HEK293 (cell line): Measurements from ENCODE around the gene FOXN3.

Experiments used
- CTCF ChIA-PET: fragments of 350-600 bp; formaldehyde crosslinking; extraction: SDS; loops from one replicate; lab custom pipeline; 2021; ENCODE audit warnings: antibody characterized with exemption; lab: Yijun Ruan, JAX
- POLR2A ChIA-PET: fragments of 300-600 bp; formaldehyde crosslinking; extraction: SDS; loops from one replicate; lab custom pipeline; 2020; ENCODE audit warnings: antibody characterized with exemption, inconsistent platforms; lab: Yijun Ruan, JAX
- H3K27ac ChIP-seq: fragments of 200-500 bp; sonication (Bioruptor generic); 2 replicates; pipeline ENCODE4 v1.5.1; 2014; ENCODE audit warnings: low read depth, low read length, control low read depth, inconsistent platforms; ENCODE audit errors: extremely low read depth
- H3K36me3 ChIP-seq, 2 experiments: fragments of 200-500 bp in 1 of 2; sonication (Bioruptor generic) in 1 of 2; 1 replicate in 1 of 2; 2 replicates in 1 of 2; pipeline ENCODE4 v1.5.1; 2014 to 2017; ENCODE audit warnings: inconsistent platforms in 2 of 2, low read length in 2 of 2; ENCODE audit not compliant: control insufficient read depth in 2 of 2, insufficient read depth in 1 of 2
- H3K4me1 ChIP-seq: fragments of 200-500 bp; sonication (Bioruptor generic); 2 replicates; pipeline ENCODE4 v1.5.1; 2014; ENCODE audit warnings: mild to moderate bottlenecking, low read length, inconsistent platforms; ENCODE audit not compliant: control insufficient read depth, insufficient read depth
- H3K4me3 ChIP-seq: 2 replicates; pipeline ENCODE4 v1.5.1; 2011; ENCODE audit warnings: low read depth, mild to moderate bottlenecking, control low read depth, low read length, moderate library complexity
- H3K9me3 ChIP-seq: fragments of 200-500 bp; sonication (Bioruptor generic); 2 replicates; pipeline ENCODE4 v1.5.1; 2014; ENCODE audit warnings: low read depth, low read length, inconsistent platforms; ENCODE audit not compliant: control insufficient read depth, insufficient read depth
- FEZF1 ChIP-seq: fragments of 450-650 bp; formaldehyde crosslinking; IDR thresholded peaks from 2 replicates; pipeline ENCODE4 v1.5.1; 2016; ENCODE audit warnings: missing biosample characterization, missing genetic modification characterization
- GLIS1 ChIP-seq: fragments of 450-650 bp; formaldehyde crosslinking; IDR thresholded peaks from 2 replicates; pipeline ENCODE4 v1.5.1; 2016; ENCODE audit warnings: missing biosample characterization, missing genetic modification characterization
- KLF1 ChIP-seq: fragments of 450-650 bp; formaldehyde crosslinking; IDR thresholded peaks from 2 replicates; pipeline ENCODE4 v1.5.1; 2016; ENCODE audit warnings: missing biosample characterization, missing genetic modification characterization
- KLF9 ChIP-seq: fragments of 450-650 bp; formaldehyde crosslinking; IDR thresholded peaks from 2 replicates; pipeline ENCODE4 v1.5.1; 2016; ENCODE audit warnings: missing biosample characterization, missing genetic modification characterization, low read depth
- OSR2 ChIP-seq: fragments of 450-650 bp; formaldehyde crosslinking; IDR thresholded peaks from 2 replicates; pipeline ENCODE4 v1.5.1; 2016; ENCODE audit warnings: missing biosample characterization, missing genetic modification characterization
- PRDM6 ChIP-seq: fragments of 450-650 bp; formaldehyde crosslinking; IDR thresholded peaks from 2 replicates; pipeline ENCODE4 v1.5.1; 2017; ENCODE audit warnings: missing biosample characterization, missing genetic modification characterization
- SCRT2 ChIP-seq: fragments of 450-650 bp; formaldehyde crosslinking; IDR thresholded peaks from 2 replicates; pipeline ENCODE4 v1.5.1; 2016; ENCODE audit warnings: missing biosample characterization, missing genetic modification characterization
- SP7 ChIP-seq: fragments of 450-650 bp; formaldehyde crosslinking; IDR thresholded peaks from 2 replicates; pipeline ENCODE4 v1.5.1; 2016; ENCODE audit warnings: missing biosample characterization, missing genetic modification characterization
- ZBTB21 ChIP-seq: fragments of 450-650 bp; formaldehyde crosslinking; IDR thresholded peaks from 2 replicates; pipeline ENCODE4 v1.5.1; 2017; ENCODE audit warnings: missing biosample characterization, missing genetic modification characterization
- ZBTB48 ChIP-seq: fragments of 450-650 bp; formaldehyde crosslinking; IDR thresholded peaks from 2 replicates; pipeline ENCODE4 v1.5.1; 2016; ENCODE audit warnings: missing biosample characterization, missing genetic modification characterization
- ZFHX2 ChIP-seq: fragments of 450-650 bp; formaldehyde crosslinking; conservative IDR thresholded peaks from 2 replicates; pipeline ENCODE4 v1.5.1; 2016; ENCODE audit warnings: missing biosample characterization, missing genetic modification characterization
- ZNF155 ChIP-seq: fragments of 450-650 bp; formaldehyde crosslinking; IDR thresholded peaks from 2 replicates; pipeline ENCODE4 v1.5.1; 2016; ENCODE audit warnings: missing biosample characterization, missing genetic modification characterization
- ZNF169 ChIP-seq: fragments of 450-650 bp; formaldehyde crosslinking; IDR thresholded peaks from 2 replicates; pipeline ENCODE4 v1.5.1; 2016; ENCODE audit warnings: missing biosample characterization, missing genetic modification characterization
- ZNF302 ChIP-seq: fragments of 450-650 bp; formaldehyde crosslinking; IDR thresholded peaks from 2 replicates; pipeline ENCODE4 v1.5.1; 2016; ENCODE audit warnings: missing biosample characterization, missing genetic modification characterization, low read depth
- ZNF391 ChIP-seq: fragments of 450-650 bp; formaldehyde crosslinking; IDR thresholded peaks from 2 replicates; pipeline ENCODE4 v1.5.1; 2016; ENCODE audit warnings: low read depth, missing biosample characterization, missing genetic modification characterization, borderline replicate concordance
- ZNF416 ChIP-seq: fragments of 450-650 bp; formaldehyde crosslinking; IDR thresholded peaks from 2 replicates; pipeline ENCODE4 v1.5.1; 2016; ENCODE audit warnings: missing biosample characterization, missing genetic modification characterization
- ZNF555 ChIP-seq: fragments of 450-650 bp; formaldehyde crosslinking; conservative IDR thresholded peaks from 2 replicates; pipeline ENCODE4 v1.5.1; 2017; ENCODE audit warnings: missing biosample characterization, mild to moderate bottlenecking, missing genetic modification characterization, inconsistent platforms
- ZNF624 ChIP-seq: fragments of 450-650 bp; formaldehyde crosslinking; IDR thresholded peaks from 2 replicates; pipeline ENCODE4 v1.5.1; 2017; ENCODE audit warnings: missing biosample characterization, missing genetic modification characterization
- ZNF639 ChIP-seq: fragments of 450-650 bp; formaldehyde crosslinking; IDR thresholded peaks from 2 replicates; pipeline ENCODE4 v1.5.1; 2016; ENCODE audit warnings: missing biosample characterization, missing genetic modification characterization
- ZNF677 ChIP-seq: fragments of 450-650 bp; IDR thresholded peaks from 2 replicates; pipeline ENCODE4 v1.5.0; 2018; ENCODE audit warnings: missing biosample characterization, mild to moderate bottlenecking, missing genetic modification characterization, moderate library complexity
- ZNF792 ChIP-seq: fragments of 450-650 bp; formaldehyde crosslinking; IDR thresholded peaks from 2 replicates; pipeline ENCODE4 v1.5.1; 2016; ENCODE audit warnings: missing biosample characterization, missing genetic modification characterization
- ZNF837 ChIP-seq: fragments of 450-650 bp; formaldehyde crosslinking; IDR thresholded peaks from 2 replicates; pipeline ENCODE4 v1.5.1; 2016; ENCODE audit warnings: missing biosample characterization, missing genetic modification characterization
- ZXDB ChIP-seq: fragments of 450-650 bp; formaldehyde crosslinking; IDR thresholded peaks from 2 replicates; pipeline ENCODE4 v1.5.1; 2016; ENCODE audit warnings: missing biosample characterization, missing genetic modification characterization
- TF ChIP-seq, protein P1 (sequence below): fragments of 450-650 bp; IDR thresholded peaks from 2 replicates; pipeline ENCODE4 v1.5.1; 2018; ENCODE audit warnings: missing biosample characterization, mild to moderate bottlenecking, missing genetic modification characterization
- TF ChIP-seq, protein P2 (sequence below): fragments of 450-650 bp; formaldehyde crosslinking; optimal IDR thresholded peaks from 2 replicates; pipeline ENCODE3; 2016; ENCODE audit warnings: missing biosample characterization, mild to moderate bottlenecking, missing genetic modification characterization
- TF ChIP-seq, protein P3 (sequence below): fragments of 450-650 bp; IDR thresholded peaks from 2 replicates; pipeline ENCODE4 v1.5.1; 2018; ENCODE audit warnings: missing biosample characterization, missing genetic modification characterization

FOXN3 gene

DNA sequence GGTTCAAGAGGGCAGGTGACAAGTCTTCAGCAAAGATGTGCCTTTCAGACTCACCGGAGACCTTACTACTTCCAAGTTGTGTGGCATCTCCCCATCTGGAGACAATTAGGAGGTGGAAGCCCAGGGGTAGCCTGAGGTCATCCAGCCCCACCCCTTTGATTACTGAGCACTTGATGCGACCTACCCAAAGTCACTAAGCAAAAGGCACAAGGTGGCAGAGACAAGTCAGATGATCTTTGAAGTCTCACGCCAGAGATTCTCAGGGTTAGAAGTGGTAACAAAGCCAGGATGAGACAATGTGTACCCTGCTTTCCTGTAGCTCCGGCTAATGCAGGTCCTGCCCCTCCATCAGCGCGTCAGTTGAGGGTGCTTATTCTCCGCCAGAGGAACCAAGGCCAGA, 1.4 kb upstream of the FOXN3 start:
- TF ChIP-seq PRDM6 (tag by site-specific recombination) (no peak), ZFHX2 (tag by site-specific recombination) (no peak), ZXDB (tag by site-specific recombination) (0 out of 2 replicates have a peak, but pooled peaks have one; percentile 14), SP7 (peak; percentile 69), ZNF416 (tag by site-specific recombination) (no peak), ZNF792 (tag by site-specific recombination) (no peak), KLF1 (tag by site-specific recombination) (peak; percentile 72), ZNF155 (tag by site-specific recombination) (no peak), KLF9 (tag by site-specific recombination) (peak; percentile 48; the same call in 1 of the 2 replicates), GLIS1 (tag by site-specific recombination) (peak; percentile 28; the same call in 1 of the 2 replicates), SCRT2 (tag by site-specific recombination) (no peak)
- TF ChIP-seq, protein P1, sequence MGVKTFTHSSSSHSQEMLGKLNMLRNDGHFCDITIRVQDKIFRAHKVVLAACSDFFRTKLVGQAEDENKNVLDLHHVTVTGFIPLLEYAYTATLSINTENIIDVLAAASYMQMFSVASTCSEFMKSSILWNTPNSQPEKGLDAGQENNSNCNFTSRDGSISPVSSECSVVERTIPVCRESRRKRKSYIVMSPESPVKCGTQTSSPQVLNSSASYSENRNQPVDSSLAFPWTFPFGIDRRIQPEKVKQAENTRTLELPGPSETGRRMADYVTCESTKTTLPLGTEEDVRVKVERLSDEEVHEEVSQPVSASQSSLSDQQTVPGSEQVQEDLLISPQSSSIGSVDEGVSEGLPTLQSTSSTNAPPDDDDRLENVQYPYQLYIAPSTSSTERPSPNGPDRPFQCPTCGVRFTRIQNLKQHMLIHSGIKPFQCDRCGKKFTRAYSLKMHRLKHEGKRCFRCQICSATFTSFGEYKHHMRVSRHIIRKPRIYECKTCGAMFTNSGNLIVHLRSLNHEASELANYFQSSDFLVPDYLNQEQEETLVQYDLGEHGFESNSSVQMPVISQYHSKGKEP, result no peak
- TF ChIP-seq, all 188 proteins: peak for 5
- Histone ChIP-seq H3K4me3 (no peak overlapping the region), H3K27ac (0 out of 2 replicates have a peak overlapping the region, but pooled peaks have one; percentile 95), H3K4me1 (peaks cover 17% of the 10 kb centered on the region), H3K9me3 (no peaks in the 10 kb centered on the region), H3K36me3 (no peaks in the 10 kb centered on the region; a peak in 1 of 3 replicates)
- POLR2A ChIA-PET, result no interaction called here
- CTCF ChIA-PET, result interaction anchor here (0.7 to 1.3 kb wide), 2 partner anchors 196 to 215 kb away, joined by 3 read pairs; no protein-coding TSS in a partner anchor

- H3K27ac ChIP-seq, result peak overlapping the region; percentile 95
- TF ChIP-seq ZNF837 (tag by site-specific recombination), result no peak
- TF ChIP-seq ZNF639, result no peak
- TF ChIP-seq ZNF624 (tag by site-specific recombination), result no peak
- TF ChIP-seq ZNF555 (tag by site-specific recombination), result no peak
- no peak for TF ChIP-seq OSR2 (tag by site-specific recombination)
- no peak for TF ChIP-seq FEZF1 (tag by site-specific recombination)
- TF ChIP-seq ZNF391, result no peak
- TF ChIP-seq, protein P2, sequence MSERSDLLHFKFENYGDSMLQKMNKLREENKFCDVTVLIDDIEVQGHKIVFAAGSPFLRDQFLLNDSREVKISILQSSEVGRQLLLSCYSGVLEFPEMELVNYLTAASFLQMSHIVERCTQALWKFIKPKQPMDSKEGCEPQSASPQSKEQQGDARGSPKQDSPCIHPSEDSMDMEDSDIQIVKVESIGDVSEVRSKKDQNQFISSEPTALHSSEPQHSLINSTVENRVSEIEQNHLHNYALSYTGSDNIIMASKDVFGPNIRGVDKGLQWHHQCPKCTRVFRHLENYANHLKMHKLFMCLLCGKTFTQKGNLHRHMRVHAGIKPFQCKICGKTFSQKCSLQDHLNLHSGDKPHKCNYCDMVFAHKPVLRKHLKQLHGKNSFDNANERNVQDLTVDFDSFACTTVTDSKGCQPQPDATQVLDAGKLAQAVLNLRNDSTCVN (tag by site-specific recombination), result peak; percentile 54
- TF ChIP-seq ZNF155 (tag by site-specific recombination), result no peak
- no peak for TF ChIP-seq ZBTB21 (tag by site-specific recombination)
- TF ChIP-seq ZNF302 (tag by site-specific recombination), result no peak
- TF ChIP-seq ZNF169 (tag by site-specific recombination), result no peak
- no peak for TF ChIP-seq SCRT2 (tag by site-specific recombination)
- TF ChIP-seq ZBTB48, result no peak
- TF ChIP-seq ZNF677 (tag by site-specific recombination), result no peak
- TF ChIP-seq, protein P3, sequence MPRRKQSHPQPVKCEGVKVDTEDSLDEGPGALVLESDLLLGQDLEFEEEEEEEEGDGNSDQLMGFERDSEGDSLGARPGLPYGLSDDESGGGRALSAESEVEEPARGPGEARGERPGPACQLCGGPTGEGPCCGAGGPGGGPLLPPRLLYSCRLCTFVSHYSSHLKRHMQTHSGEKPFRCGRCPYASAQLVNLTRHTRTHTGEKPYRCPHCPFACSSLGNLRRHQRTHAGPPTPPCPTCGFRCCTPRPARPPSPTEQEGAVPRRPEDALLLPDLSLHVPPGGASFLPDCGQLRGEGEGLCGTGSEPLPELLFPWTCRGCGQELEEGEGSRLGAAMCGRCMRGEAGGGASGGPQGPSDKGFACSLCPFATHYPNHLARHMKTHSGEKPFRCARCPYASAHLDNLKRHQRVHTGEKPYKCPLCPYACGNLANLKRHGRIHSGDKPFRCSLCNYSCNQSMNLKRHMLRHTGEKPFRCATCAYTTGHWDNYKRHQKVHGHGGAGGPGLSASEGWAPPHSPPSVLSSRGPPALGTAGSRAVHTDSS, result no peak
- TF ChIP-seq ZNF792 (tag by site-specific recombination), result no peak
Observed at GRCh38 chr14:89417465-89418225, 612 bp upstream of the FOXN3 start.

More at GRCh38 chr14:89417465-89418225, 612 bp upstream of the FOXN3 start:
- POLR2A ChIA-PET, result no interaction called here
- Histone ChIP-seq H3K9me3 (no peaks in the 10 kb centered on the region), H3K4me3 (peak overlapping the region; percentile 81), H3K4me1 (peaks cover 14% of the 10 kb centered on the region), H3K36me3 (no peaks in the 10 kb centered on the region; a peak in 1 of 3 replicates)
- CTCF ChIA-PET, result interaction anchor here (0.6 to 1.3 kb wide), 4 partner anchors 195 to 395 kb away, joined by 3 to 4 read pairs (median 3); no protein-coding TSS in a partner anchor
